Fibroblast of skin of right biceps (primary cell): Measurements from ENCODE around the gene MSH4.
"Not testable (repeated sequence)": the region's sequence is repeated elsewhere in the genome, so short reads cannot be mapped to it uniquely, and the experiment has no call there.

Experiments
- DNase-seq: peaks from one replicate; pipeline ENCODE4 v3.0.0-alpha.2; 2013

The MSH4 gene

GRCh38 chr1:75797606-75798216 is 1.0 kb downstream of the MSH4 start:
- no peak for DNase-seq

GRCh38 chr1:75801480-75801879 is 4.8 kb downstream of the MSH4 start:
- DNase-seq = not testable (repeated sequence)

- DNase-seq = no peak
Observed at GRCh38 chr1:75808921-75809320, 12.2 kb downstream of the MSH4 start.

- DNase-seq = not testable (repeated sequence)
Observed at GRCh38 chr1:75810113-75810512, 13.4 kb downstream of the MSH4 start.

- DNase-seq = peak; percentile 87
Observed at GRCh38 chr1:75811211-75811981, 14.7 kb downstream of the MSH4 start.

GRCh38 chr1:75812065-75812464 is 15.4 kb downstream of the MSH4 start:
- DNase-seq = no peak

- DNase-seq = not testable (repeated sequence)
Observed at GRCh38 chr1:75823596-75823995, 26.9 kb downstream of the MSH4 start.

- no peak for DNase-seq
Observed at GRCh38 chr1:75836528-75837100, 39.9 kb downstream of the MSH4 start.

- DNase-seq = no peak
Observed at GRCh38 chr1:75838079-75838478, 41.4 kb downstream of the MSH4 start.

- DNase-seq = no peak
Observed at GRCh38 chr1:75841421-75841820, 44.7 kb downstream of the MSH4 start.

- DNase-seq = no peak
Observed at GRCh38 chr1:75845576-75845975, 48.9 kb downstream of the MSH4 start.

- peak; percentile 29 for DNase-seq
Observed at GRCh38 chr1:75855010-75855409, 58.3 kb downstream of the MSH4 start.

GRCh38 chr1:75855734-75856133 is 59.1 kb downstream of the MSH4 start:
- no peak for DNase-seq

- DNase-seq = no peak
Observed at GRCh38 chr1:75861831-75862230, 65.1 kb downstream of the MSH4 start.

GRCh38 chr1:75870951-75871350 is 74.3 kb downstream of the MSH4 start:
- DNase-seq = no peak

GRCh38 chr1:75879985-75880384 is 83.3 kb downstream of the MSH4 start:
- no peak for DNase-seq

GRCh38 chr1:75884437-75884836 is 87.8 kb downstream of the MSH4 start:
- DNase-seq = no peak

- no peak for DNase-seq
Observed at GRCh38 chr1:75901371-75901770, 104.7 kb downstream of the MSH4 start.

GRCh38 chr1:75908717-75909152 is 112.1 kb downstream of the MSH4 start:
- DNase-seq = peak; percentile 50

GRCh38 chr1:75916834-75917233 is 120.2 kb downstream of the MSH4 start:
- DNase-seq = no peak

GRCh38 chr1:75922698-75923097 is 126.0 kb downstream of the MSH4 start:
- DNase-seq = no peak

- no peak for DNase-seq
Observed at GRCh38 chr1:75932304-75932703, 135.6 kb downstream of the MSH4 start, which contains the start of gene ASB17. TSS of gene ASB17 (minus strand) at chr1:75932404. CDS start at chr1:75932291, 113 bp downstream.

GRCh38 chr1:75937034-75937433 is 140.4 kb downstream of the MSH4 start:
- DNase-seq = peak; percentile 63

GRCh38 chr1:75943037-75943436 is 146.4 kb downstream of the MSH4 start:
- not testable (repeated sequence) for DNase-seq
